Measurements from ENCODE around the gene ESYT2.
A peak's percentile ranks its signal among the peaks of the same experiment; 100 is the strongest.

ESYT2 gene

GRCh38 chr7:158741294-158741666, 88.0 kb downstream of the ESYT2 start:
- no peak for DNase-seq

- no peak for DNase-seq
Measured at GRCh38 chr7:158740657-158741293, 88.5 kb downstream of the ESYT2 start.

- peak in 1 of 2 donors; percentile 26 for DNase-seq
Measured at GRCh38 chr7:158740013-158740656, 89.2 kb downstream of the ESYT2 start.

- no peak for DNase-seq
Measured at GRCh38 chr7:158738841-158739240, 90.5 kb downstream of the ESYT2 start.

GRCh38 chr7:158737064-158737695, 92.1 kb downstream of the ESYT2 start:
- DNase-seq, result no peak

GRCh38 chr7:158735935-158736334, 93.4 kb downstream of the ESYT2 start:
- no peak for DNase-seq

GRCh38 chr7:158734861-158735260, 94.4 kb downstream of the ESYT2 start:
- DNase-seq, result peak in 1 of 2 donors; percentile 12

GRCh38 chr7:158733775-158734494, 95.4 kb downstream of the ESYT2 start:
- DNase-seq, result no peak

GRCh38 chr7:158733220-158733519, 96.1 kb downstream of the ESYT2 start:
- DNase-seq, result no peak

GRCh38 chr7:158732494-158733219, 96.7 kb downstream of the ESYT2 start:
- no peak for DNase-seq

GRCh38 chr7:158731761-158732160, 97.5 kb downstream of the ESYT2 start:
- DNase-seq, result no peak

GRCh38 chr7:158730383-158731346, 98.6 kb downstream of the ESYT2 start:
- DNase-seq, result no peak

GRCh38 chr7:158729646-158730382, 99.5 kb downstream of the ESYT2 start:
- DNase-seq, result no peak

- no peak for DNase-seq
Measured at GRCh38 chr7:158728911-158729645, 100.2 kb downstream of the ESYT2 start.

GRCh38 chr7:158727690-158728089, 101.6 kb downstream of the ESYT2 start:
- no peak for DNase-seq

GRCh38 chr7:158726277-158726807, 103.0 kb downstream of the ESYT2 start:
- DNase-seq, result no peak

- DNase-seq, result no peak
Measured at GRCh38 chr7:158725506-158725800, 103.9 kb downstream of the ESYT2 start.

GRCh38 chr7:158724658-158725505, 104.4 kb downstream of the ESYT2 start:
- DNase-seq, result no peak

GRCh38 chr7:158723714-158724385, 105.5 kb downstream of the ESYT2 start:
- DNase-seq, result no peak

Measured in CD4-positive, alpha-beta T cell treated with Interferon alpha-2 for 1 hour (primary cell).